ENCODE data around the gene RNU5D-1.
"Not testable (repeated sequence)": the region's sequence is repeated elsewhere in the genome, so short reads cannot be mapped to it uniquely, and the experiment has no call there.

The RNU5D-1 gene

DNA sequence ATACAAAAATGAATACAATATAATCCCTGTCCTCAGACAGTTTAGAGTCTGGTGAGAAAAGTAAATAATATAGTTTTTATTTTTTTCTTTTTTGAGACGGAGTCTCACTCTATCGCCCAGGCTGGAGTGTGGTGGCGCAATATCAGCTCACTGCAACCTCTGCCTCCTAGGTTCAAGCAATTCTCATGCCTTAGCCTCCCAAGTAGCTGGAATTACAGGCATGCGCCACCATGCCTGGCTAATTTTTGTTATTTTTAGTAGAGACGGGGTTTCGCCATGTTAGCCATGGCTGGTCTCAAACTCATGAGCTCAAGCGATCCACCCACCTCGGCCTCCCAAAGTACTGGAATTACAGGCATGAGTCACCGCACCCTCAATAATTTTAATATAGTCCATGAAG is 31.6 kb downstream of the RNU5D-1 start:
- not testable (repeated sequence) for DNase-seq (ENCODE audit: low read depth in 2 of 2)

DNA sequence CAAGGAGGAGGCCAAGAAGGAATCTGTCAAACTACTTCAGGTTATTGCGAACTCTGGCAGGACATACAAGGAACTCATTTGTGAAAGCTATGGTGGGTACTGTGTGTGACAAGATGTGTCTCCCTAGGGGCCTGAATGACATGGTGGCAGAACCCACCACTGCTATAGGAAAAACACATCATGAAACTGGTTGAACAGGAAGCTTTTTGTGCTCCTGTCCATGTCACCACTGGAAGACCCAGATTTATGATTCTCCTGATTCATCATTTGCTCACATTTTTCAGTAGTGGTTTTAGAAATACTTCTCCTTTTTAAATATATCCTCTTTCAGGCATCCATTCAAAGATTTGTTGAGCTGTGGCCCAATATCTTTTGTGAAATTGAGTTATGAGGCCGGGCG is 32.8 kb downstream of the RNU5D-1 start:
- DNase-seq (ENCODE audit: low read depth in 2 of 2) = no peak

DNA sequence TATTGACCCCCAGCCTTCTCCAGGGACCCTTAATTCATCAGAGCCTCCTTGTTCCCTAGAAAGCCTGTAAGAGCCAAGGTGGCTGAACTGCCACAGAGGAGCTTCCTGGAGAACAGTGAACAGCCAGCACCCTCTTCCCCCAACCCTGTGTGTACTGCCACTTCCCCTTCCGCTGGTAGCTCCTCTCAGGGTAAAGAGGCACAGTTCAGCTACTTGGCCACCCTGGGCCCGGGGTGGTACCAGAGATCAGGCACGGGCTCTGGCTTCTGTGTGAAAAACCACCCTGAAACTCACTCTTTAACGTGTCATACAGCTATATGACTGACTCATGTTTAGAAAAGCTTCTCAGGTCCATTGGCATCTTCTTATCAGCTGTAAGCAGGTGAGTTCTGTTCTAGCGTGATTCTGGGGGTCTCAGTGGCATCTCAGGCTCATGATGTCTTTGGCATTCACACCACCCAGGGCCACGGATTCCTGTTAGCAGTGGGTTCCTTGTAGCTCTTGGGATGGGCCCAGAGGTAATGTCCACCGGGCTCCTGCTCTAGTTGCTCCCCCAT is 34.1 kb downstream of the RNU5D-1 start:
- peak; percentile 13 to 14 for DNase-seq (ENCODE audit: low read depth in 2 of 2)

DNA sequence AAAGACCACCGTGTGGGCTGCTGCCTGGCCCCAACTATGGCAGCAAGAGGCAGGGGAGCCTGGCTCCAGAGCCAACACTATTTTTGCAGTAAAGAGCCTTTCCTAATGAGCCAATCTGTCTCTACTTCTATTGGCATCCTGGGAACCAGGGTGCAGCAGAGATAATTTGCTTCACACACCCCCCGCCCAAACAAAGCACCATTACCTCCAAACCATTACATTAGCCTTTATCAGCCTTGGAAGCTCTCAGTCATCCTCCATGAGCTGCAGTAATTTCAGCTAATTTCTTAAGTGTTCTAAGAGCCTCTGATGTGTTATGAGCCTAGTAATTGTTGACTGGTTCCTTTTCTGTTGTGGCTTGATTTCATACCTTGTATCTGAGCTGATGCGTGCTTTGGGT is 34.9 kb downstream of the RNU5D-1 start:
- no peak for DNase-seq (ENCODE audit: low read depth in 2 of 2)

GRCh38 chr1:44695671-44696070 is 35.3 kb downstream of the RNU5D-1 start:
- no peak for DNase-seq (ENCODE audit: low read depth in 2 of 2)

GRCh38 chr1:44694863-44695478 is 36.0 kb downstream of the RNU5D-1 start:
- DNase-seq (ENCODE audit: low read depth in 2 of 2) = no peak

DNA sequence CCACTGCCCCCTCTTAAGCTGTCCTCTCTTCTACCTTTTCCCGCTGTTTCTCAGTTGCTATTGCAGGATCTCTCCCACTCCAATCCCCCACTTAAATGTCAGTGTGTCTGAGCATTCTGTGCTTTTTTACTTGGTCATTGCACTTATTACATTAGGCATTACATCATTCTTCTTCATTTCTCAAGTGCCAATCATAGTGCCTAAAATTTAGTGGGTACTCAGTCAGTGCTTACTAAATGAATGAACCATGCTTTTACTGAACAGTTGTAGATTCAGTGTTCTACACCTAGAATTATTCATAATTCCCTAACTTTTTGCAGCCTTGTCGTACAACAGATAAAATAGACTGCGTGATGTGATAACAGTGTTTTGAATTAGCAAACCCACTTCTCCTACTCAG is 37.1 kb downstream of the RNU5D-1 start:
- DNase-seq (ENCODE audit: low read depth in 2 of 2) = no peak

GRCh38 chr1:44693159-44693558 is 37.8 kb downstream of the RNU5D-1 start:
- DNase-seq (ENCODE audit: low read depth in 2 of 2) = peak in 1 of 2 donors; percentile 15

DNA sequence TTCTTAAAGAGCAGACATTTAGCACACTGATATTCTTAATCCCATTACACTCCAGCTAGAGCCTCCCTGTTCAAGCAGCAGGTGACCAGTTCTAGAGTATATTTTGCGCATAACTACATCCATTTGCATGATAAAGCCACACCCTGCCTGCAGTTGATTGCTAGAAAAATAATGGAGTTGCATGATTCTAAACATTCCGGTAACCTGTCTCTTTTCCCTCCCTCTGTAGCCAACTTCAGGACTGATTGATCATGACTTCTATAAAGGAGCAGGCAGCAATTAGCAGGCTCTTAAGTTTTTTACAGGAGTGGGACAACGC is 41.6 kb downstream of the RNU5D-1 start:
- no peak for DNase-seq (ENCODE audit: low read depth in 2 of 2)

DNA sequence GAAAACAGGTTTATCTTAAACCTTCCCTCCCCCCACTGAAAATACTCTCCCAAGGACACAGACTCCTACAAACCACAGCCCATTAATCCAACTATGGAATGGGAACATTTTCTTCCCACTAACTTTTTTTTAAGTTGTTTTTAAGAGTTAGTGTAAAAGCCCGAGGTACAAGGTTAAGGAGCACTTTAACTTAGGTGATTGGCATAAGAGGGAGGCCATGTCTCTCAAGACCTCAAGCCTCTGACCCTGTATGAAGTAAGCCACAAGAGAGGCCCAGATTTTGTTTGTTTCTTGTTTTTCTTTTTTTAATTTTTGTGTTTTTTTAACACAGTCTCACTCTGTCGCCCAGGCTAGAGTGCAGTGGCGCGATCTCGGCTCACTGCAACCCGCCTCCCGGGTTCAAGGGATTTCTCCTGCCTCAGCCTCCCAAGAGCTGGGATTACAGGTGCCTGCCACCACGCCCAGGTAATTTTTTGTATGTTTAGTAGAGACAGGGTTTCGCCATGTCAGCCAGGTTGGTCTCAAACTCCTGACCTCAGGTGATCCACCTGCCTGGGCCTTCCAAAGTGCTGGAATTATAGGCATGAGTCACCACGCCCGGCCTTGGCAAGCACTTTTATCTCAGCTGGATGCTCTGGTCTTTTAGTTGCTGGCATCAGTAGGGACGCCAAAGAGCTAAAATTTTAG is 42.1 kb downstream of the RNU5D-1 start:
- no peak for DNase-seq (ENCODE audit: low read depth in 2 of 2)

- no peak for DNase-seq (ENCODE audit: low read depth in 2 of 2)
Measured at GRCh38 chr1:44685881-44686280, 45.1 kb downstream of the RNU5D-1 start.

DNA sequence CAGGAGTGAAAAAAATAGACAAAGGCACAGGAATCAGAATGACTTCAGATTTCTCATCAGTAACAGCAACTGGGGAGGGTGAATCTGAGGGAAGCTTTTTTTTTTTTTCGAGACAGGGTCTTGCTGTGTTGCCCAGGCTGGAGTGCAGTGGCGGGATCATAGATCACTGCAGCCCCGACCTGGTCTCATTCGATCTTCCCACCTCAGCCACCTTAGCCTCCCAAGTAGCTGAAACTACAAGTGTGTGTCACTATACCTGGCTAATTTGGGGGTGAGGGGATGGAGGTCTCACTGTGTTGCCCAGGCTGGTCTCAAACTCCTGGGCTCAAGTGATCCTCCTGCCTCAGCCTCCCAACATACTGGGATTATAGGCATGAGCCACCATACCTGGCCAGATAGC is 45.8 kb downstream of the RNU5D-1 start:
- DNase-seq (ENCODE audit: low read depth in 2 of 2) = no peak

DNA sequence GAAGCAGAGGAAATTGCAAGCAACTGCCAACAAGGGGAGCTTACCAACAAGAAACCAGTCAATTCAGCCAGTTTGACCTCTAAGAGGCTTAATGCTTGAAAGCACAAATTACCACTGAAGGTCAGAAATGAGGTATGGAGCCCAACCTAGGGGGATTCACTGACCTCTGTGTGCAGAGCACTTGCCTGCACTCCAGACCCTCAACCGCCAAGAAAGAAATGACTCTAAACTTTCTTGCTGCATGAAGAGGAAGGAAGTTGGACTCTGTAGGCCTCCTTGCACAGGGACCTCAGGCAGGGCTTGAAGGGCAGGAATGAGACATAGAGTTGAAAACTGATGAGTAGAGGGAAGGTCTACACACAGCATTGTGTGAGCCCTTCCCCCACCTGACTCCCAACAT is 46.4 kb downstream of the RNU5D-1 start:
- no peak for DNase-seq (ENCODE audit: low read depth in 2 of 2)

DNA sequence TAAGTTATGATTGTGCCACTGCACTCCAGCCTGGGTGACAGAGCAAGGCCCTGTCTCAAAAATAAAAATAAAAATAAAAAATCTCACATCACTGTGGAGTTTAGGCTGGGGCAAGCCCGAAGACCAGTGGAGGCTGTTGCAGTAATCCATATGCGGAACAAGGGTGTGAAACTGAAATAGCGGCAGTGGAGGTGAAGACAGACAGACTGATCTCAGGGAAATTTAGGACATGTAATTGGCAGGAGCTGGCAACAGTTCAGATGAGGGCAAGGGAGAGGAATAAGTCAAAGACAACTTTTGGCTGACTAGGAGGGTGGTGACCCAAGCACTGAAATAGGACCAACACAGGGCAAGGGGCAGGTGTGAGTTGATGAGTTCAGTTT is 48.1 kb downstream of the RNU5D-1 start:
- no peak for DNase-seq (ENCODE audit: low read depth in 2 of 2)

- no peak for DNase-seq (ENCODE audit: low read depth in 2 of 2)
Measured at GRCh38 chr1:44681905-44682882, 48.8 kb downstream of the RNU5D-1 start.

Data from stimulated activated CD8-positive, alpha-beta memory T cell treated with anti-CD3 and anti-CD28 coated beads, Interleukin-15, amount 100 ng/mL, for 48 hours (primary cell).